Hepatocyte (in vitro differentiated cells): ENCODE results near the gene BCAS4. TPM values are rescaled to one million over a fixed set of nuclear protein-coding genes. Genes with fewer than 3 reads are reported as not detected.

ENCODE experiments used
- DNase-seq: peaks from one replicate; pipeline ENCODE4 v3.0.0-alpha.2; 2016; ENCODE audit warnings: low spot score
- H2AFZ ChIP-seq: fragments of 200-600 bp; sonication (generic); 2 replicates; pipeline ENCODE4 v1.6.0; 2016; ENCODE audit warnings: antibody characterized with exemption, mild to moderate bottlenecking
- H3K27ac ChIP-seq: fragments of 200-600 bp; sonication (generic); 2 replicates; pipeline ENCODE4 v1.5.1; 2016; ENCODE audit warnings: mild to moderate bottlenecking
- H3K27me3 ChIP-seq: fragments of 200-600 bp; sonication (generic); 2 replicates; pipeline ENCODE4 v1.6.1; 2016
- H3K36me3 ChIP-seq: fragments of 200-600 bp; sonication (generic); replicated peaks from 2 replicates; pipeline ENCODE4 v1.5.1; 2016; ENCODE audit warnings: low read depth; ENCODE audit not compliant: insufficient read depth
- H3K4me1 ChIP-seq: fragments of 200-600 bp; sonication (generic); 2 replicates; pipeline ENCODE4 v1.5.1; 2016; ENCODE audit warnings: mild to moderate bottlenecking, moderate library complexity; ENCODE audit not compliant: insufficient read depth
- H3K4me2 ChIP-seq: fragments of 200-600 bp; sonication (generic); 2 replicates; pipeline ENCODE4 v1.6.0; 2016
- H3K4me3 ChIP-seq: fragments of 200-600 bp; sonication (generic); 2 replicates; pipeline ENCODE4 v1.5.1; 2016; ENCODE audit warnings: mild to moderate bottlenecking
- H3K79me2 ChIP-seq: fragments of 200-600 bp; sonication (generic); 2 replicates; pipeline ENCODE4 v1.6.0; 2017; ENCODE audit warnings: mild to moderate bottlenecking
- H3K9me2 ChIP-seq: fragments of 200-600 bp; sonication (generic); replicated peaks from 2 replicates; pipeline ENCODE4 v1.6.0; 2017; ENCODE audit warnings: mild to moderate bottlenecking; ENCODE audit not compliant: insufficient read depth
- H3K9me3 ChIP-seq: fragments of 200-600 bp; sonication (generic); 2 replicates; pipeline ENCODE4 v1.5.1; 2016; ENCODE audit warnings: low read depth, mild to moderate bottlenecking
- H4K20me1 ChIP-seq: fragments of 200-600 bp; sonication (generic); 2 replicates; pipeline ENCODE4 v1.6.0; 2016; ENCODE audit warnings: mild to moderate bottlenecking; ENCODE audit not compliant: insufficient read depth, poor library complexity, severe bottlenecking
- EZH2 ChIP-seq: fragments of 200-600 bp; sonication (generic); IDR thresholded peaks from 2 replicates; pipeline ENCODE4 v1.6.1; 2016; ENCODE audit warnings: antibody characterized with exemption, mild to moderate bottlenecking, borderline replicate concordance
- EZH2phosphoT487 ChIP-seq: fragments of 200-600 bp; sonication (generic); IDR thresholded peaks from one replicate; pipeline ENCODE4 v1.6.1; 2018; ENCODE audit warnings: antibody characterized with exemption, mild to moderate bottlenecking, low read depth, moderate library complexity; ENCODE audit not compliant: unreplicated experiment, severe bottlenecking
- WGBS: methylation state at CpG from one replicate; pipeline ENCODE4 v1.1.6; 2016; ENCODE audit warnings: low lambda C conversion rate; ENCODE audit errors: missing lambda C conversion rate; 5-methylcytosine and 5-hydroxymethylcytosine counted together
- polyA plus RNA-seq: library from polyadenylated mRNA; unstranded; fragments of >200 nt; fragmentation: Nextera tagmentation; extraction: Ambion mirVana; gene quantifications from 2 replicates; pipeline ENCODE4 v1.2.1, GENCODE V29; 2016
- total RNA-seq: library from RNA; depleted of rRNA; stranded (reverse); fragments of >200 nt; gene quantifications from 2 replicates; pipeline ENCODE4 v1.2.3, GENCODE V29; 2014
- TF ChIP-seq, protein P1 (sequence below): fragments of 200-600 bp; sonication (generic); IDR thresholded peaks from 2 replicates; pipeline ENCODE4 v1.5.1; 2016; ENCODE audit warnings: antibody characterized with exemption, mild to moderate bottlenecking; ENCODE audit not compliant: poor library complexity

The BCAS4 gene
- total and polyA plus RNA-seq, 2 experiments from 2014 or later, result 5.6 to 21.6 TPM

DNA sequence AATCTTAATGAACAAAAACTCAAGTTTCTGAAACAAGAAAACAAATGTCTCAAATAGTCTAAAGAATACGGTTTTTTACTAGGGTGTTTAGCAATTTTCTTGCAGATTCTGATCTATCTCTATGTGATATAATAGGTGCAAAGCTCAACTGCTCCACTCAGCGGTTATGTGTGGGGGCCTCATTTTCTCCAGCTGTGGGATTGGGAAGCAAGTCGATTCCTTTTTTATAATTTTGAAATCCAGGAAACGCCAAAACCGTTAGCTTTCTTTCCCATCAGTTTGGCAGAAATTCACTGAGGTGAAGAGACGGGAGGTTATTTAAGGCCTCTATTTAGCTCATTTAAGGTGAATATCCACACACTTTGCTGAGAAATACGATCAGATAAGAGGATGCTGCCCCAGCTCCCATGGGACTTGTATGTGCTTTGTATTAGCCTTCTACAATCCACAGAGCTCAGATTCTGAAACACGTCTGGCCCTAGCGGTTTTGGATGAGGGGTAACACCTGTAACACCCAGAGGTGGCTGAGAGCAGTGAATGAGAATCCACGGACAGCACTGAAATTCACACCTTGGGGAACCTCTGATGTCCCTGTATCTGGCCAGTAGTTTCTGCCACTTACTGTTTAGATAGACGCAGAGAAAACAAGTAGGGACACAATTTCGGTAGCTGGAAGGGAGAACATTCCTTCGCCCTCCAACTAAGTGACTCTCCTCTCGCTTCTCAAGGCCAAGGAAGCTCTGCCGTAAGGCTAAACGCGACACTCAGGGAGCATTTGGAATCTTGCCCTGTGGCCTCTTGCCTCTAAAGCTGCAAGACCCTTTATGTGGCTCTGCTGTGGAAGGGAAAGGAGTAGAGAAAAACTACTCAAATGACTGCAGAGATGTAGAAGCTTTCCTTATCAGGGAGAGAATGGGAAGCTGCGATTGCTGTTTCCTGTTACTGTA lies 6.5 kb upstream of the BCAS4 start:
- Histone ChIP-seq H3K4me2 (peak overlapping the region; percentile 10), H3K27ac (peak overlapping the region; percentile 97), H3K27me3 (no peaks in the 10 kb centered on the region)

GRCh38 chr20:50789968-50790650 lies 4.8 kb upstream of the BCAS4 start:
- no peak for DNase-seq
- Histone ChIP-seq H3K79me2 (no peaks in the 10 kb centered on the region), H3K9me3 (no peaks in the 10 kb centered on the region), H3K27me3 (no peaks in the 10 kb centered on the region), H3K4me3 (no peak overlapping the region), H3K4me2 (peak overlapping the region; percentile 20), H3K9me2 (no peaks in the 10 kb centered on the region), H3K4me1 (peaks cover 42% of the 10 kb centered on the region), H4K20me1 (no peaks in the 10 kb centered on the region), H3K36me3 (no peaks in the 10 kb centered on the region), H3K27ac (peak overlapping the region; percentile 97), H2AFZ (peak overlapping the region; percentile 44)
- TF ChIP-seq EZH2phosphoT487 (no peak), EZH2 (no peak)
- TF ChIP-seq, protein P1, sequence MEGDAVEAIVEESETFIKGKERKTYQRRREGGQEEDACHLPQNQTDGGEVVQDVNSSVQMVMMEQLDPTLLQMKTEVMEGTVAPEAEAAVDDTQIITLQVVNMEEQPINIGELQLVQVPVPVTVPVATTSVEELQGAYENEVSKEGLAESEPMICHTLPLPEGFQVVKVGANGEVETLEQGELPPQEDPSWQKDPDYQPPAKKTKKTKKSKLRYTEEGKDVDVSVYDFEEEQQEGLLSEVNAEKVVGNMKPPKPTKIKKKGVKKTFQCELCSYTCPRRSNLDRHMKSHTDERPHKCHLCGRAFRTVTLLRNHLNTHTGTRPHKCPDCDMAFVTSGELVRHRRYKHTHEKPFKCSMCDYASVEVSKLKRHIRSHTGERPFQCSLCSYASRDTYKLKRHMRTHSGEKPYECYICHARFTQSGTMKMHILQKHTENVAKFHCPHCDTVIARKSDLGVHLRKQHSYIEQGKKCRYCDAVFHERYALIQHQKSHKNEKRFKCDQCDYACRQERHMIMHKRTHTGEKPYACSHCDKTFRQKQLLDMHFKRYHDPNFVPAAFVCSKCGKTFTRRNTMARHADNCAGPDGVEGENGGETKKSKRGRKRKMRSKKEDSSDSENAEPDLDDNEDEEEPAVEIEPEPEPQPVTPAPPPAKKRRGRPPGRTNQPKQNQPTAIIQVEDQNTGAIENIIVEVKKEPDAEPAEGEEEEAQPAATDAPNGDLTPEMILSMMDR, result no peak
- WGBS, result 75% methylated on average over 11 of the region's 11 CpGs

More for the DNA sequence above, 6.5 kb upstream of the BCAS4 start:
- WGBS, result 56% methylated on average over 18 of the region's 18 CpGs
- TF ChIP-seq, protein P1, result peak; percentile 76
- TF ChIP-seq EZH2 (no peak), EZH2phosphoT487 (no peak)
- peak; percentile 73 for DNase-seq
- H3K9me2 ChIP-seq, result no peaks in the 10 kb centered on the region
- no peaks in the 10 kb centered on the region for H4K20me1 ChIP-seq
- peaks cover 37% of the 10 kb centered on the region for H3K4me1 ChIP-seq
- H3K79me2 ChIP-seq, result no peaks in the 10 kb centered on the region
- no peaks in the 10 kb centered on the region for H3K36me3 ChIP-seq
- no peak overlapping the region for H2AFZ ChIP-seq
- H3K9me3 ChIP-seq, result no peaks in the 10 kb centered on the region
- H3K4me3 ChIP-seq, result no peak overlapping the region

DNA sequence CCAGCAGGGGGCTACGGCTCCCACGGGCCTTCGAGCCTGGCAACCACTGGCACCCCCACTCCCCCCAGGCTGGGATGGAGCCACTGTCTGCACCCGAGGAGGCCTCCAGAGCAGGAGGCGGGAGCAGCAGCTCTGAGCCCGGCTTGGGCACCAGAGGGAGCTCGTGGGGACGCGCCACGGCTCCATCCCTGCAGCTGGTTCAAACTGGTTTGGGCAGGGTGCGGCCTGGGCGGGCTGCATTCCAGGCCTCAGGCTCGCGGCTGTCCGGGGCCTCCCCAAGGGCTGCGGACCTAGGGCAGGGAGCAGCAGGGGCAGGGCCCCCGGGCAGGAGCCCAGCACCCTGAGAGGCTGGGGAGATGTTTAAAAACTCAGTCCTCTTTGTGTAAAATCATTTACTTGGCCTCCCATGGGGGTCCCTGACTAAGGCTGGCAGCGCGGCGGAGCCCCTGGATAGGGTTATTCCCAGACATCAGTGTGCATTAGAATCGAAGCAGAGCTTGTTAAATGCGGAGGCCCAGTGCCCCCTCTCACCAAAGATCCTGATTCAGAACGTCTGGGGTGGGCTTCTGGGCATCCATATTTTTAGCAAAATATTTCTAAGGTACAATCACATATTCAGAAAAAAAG lies 4.1 kb upstream of the BCAS4 start:
- Histone ChIP-seq H3K4me1 (peaks cover 42% of the 10 kb centered on the region), H4K20me1 (no peaks in the 10 kb centered on the region), H2AFZ (peak overlapping the region; percentile 58), H3K9me2 (no peaks in the 10 kb centered on the region), H3K4me3 (no peak overlapping the region), H3K9me3 (no peaks in the 10 kb centered on the region), H3K27ac (peak overlapping the region; percentile 97), H3K79me2 (peaks cover 2% of the 10 kb centered on the region), H3K4me2 (peak overlapping the region; percentile 57), H3K27me3 (no peaks in the 10 kb centered on the region), H3K36me3 (no peaks in the 10 kb centered on the region)
- 13% methylated on average over 17 of the region's 23 CpGs for WGBS
- peak; percentile 97 for DNase-seq
- TF ChIP-seq, protein P1, result peak; percentile 91
- TF ChIP-seq EZH2phosphoT487 (no peak), EZH2 (no peak)
